ENCODE measurements around the gene AMTN.

AMTN gene

DNA sequence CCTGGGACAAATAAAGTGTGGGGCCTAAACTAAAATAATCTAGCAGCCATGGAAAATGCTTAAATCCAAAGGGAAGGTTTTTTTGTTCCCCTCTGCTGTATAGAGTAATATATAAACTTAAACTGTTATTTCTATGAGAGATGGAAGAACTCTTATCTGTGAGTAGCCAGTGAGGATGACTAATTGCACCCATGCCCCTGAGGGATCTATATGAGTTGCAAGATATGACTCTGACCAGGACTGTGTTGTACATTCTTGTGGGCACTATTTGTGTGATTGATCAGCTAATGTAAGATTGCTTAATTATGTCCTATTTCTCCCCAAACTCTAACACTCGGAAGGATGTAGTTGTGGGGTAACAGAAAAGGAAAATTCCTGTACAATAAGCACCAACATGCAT, 38.5 kb downstream of the AMTN start:
- no peak overlapping the region for H3K4me3 ChIP-seq (ENCODE audit: control insufficient read depth, low read depth, low read length)
- TF ChIP-seq, protein P1, sequence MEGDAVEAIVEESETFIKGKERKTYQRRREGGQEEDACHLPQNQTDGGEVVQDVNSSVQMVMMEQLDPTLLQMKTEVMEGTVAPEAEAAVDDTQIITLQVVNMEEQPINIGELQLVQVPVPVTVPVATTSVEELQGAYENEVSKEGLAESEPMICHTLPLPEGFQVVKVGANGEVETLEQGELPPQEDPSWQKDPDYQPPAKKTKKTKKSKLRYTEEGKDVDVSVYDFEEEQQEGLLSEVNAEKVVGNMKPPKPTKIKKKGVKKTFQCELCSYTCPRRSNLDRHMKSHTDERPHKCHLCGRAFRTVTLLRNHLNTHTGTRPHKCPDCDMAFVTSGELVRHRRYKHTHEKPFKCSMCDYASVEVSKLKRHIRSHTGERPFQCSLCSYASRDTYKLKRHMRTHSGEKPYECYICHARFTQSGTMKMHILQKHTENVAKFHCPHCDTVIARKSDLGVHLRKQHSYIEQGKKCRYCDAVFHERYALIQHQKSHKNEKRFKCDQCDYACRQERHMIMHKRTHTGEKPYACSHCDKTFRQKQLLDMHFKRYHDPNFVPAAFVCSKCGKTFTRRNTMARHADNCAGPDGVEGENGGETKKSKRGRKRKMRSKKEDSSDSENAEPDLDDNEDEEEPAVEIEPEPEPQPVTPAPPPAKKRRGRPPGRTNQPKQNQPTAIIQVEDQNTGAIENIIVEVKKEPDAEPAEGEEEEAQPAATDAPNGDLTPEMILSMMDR (conservative IDR thresholded peaks at IDR 0.05; ENCODE audit: control insufficient read depth, insufficient read depth, low read depth, low read length): no peak
- peak; percentile 5 for DNase-seq (ENCODE audit: low read depth)

DNA sequence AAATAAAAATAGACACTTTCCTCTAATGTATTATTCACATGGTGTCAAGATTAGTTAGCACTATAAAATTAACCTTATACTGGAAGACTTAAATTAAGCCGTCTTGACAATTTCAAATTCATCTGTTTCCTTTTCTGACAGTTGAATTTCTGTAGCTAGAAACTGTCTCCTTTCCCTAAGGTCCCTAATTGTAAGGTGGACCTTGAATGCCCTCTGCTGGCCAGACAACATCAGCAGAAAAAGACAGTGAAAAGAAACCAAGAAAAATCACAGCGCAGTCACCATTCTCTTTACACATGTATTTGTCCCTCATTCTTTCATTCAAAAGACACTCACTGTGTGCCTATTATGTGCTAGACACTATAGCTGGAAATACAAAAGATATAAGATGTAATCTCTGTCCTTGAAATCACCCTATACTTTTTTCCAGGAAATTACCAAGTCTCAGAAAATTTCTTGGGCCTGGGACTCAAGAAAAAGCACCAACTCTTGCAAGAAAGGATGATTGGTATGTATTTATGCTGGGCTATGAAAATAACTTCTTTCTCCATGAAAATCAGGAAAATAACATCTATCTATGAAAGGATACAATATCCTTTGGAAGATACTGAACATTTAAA, 41.0 kb downstream of the AMTN start:
- DNase-seq (ENCODE audit: low read depth): peak; percentile 38
- H3K4me3 ChIP-seq (ENCODE audit: control insufficient read depth, low read depth, low read length): no peak overlapping the region
- TF ChIP-seq, protein P1 (conservative IDR thresholded peaks at IDR 0.05; ENCODE audit: control insufficient read depth, insufficient read depth, low read depth, low read length): peak; percentile 85

DNA sequence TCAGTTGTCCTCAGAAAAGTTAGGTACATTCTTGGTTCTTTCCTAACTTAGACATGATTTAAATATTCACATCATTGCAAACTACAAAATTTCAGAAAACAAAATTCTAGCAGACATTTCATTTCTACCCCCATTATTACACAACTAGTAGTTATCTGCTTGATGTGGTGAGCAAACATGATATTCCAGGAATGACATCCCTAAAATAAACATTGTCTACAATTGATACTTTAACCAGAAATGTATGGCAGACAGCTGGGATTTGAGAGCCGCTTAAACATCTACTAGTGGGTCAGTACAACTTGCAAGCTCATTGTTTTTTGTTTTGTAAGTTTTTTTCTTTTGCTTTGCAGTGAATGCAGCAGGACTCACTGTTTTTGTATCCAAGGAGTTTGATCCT, 41.6 kb downstream of the AMTN start:
- no peak overlapping the region for H3K4me3 ChIP-seq (ENCODE audit: control insufficient read depth, low read depth, low read length)
- DNase-seq (ENCODE audit: low read depth): no peak
- TF ChIP-seq, protein P1 (conservative IDR thresholded peaks at IDR 0.05; ENCODE audit: control insufficient read depth, insufficient read depth, low read depth, low read length): no peak

DNA sequence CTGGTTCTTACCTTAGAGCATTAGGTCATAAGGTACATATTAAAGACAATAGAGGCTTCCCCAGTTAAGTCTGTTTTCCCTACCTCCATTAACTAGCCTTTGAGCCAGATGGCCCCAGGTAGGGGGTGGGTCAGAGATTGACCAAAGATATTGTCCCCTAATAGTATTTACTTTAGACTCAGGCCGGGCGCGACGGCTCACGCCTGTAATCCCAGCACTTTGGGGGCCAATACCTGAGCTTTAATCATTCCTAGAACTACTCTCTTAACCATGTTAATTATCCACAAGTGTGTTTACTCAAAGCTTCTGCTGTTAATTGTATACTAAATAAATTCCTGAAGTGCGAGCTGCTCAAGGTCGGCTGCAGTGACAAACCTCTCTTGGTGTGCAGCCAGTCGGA, 45.7 kb downstream of the AMTN start:
- H3K4me3 ChIP-seq (ENCODE audit: control insufficient read depth, low read depth, low read length): no peak overlapping the region
- TF ChIP-seq, protein P1 (conservative IDR thresholded peaks at IDR 0.05; ENCODE audit: control insufficient read depth, insufficient read depth, low read depth, low read length): no peak
- DNase-seq (ENCODE audit: low read depth): no peak

DNA sequence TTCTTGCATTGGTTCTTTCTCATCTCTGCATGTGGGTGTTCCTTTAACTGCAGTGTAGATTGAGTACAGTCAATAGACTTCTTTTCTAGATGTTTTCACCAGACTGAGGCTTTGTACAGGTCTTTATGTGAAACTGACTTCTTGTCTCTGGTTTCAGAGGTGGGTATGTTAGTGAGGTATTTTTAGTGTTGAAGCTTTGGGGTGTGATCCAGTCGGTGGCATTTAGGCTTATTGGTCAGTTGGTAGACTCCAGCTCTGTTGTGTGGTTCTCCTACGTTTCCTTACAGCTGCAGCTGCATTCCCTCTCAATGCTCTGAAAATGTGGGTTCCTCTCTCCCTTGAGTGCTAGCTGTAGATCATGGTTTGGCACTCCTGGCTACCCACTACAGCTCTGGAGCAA, 52.4 kb downstream of the AMTN start:
- DNase-seq (ENCODE audit: low read depth): no peak
- H3K4me3 ChIP-seq (ENCODE audit: control insufficient read depth, low read depth, low read length): no peak overlapping the region
- TF ChIP-seq, protein P1 (conservative IDR thresholded peaks at IDR 0.05; ENCODE audit: control insufficient read depth, insufficient read depth, low read depth, low read length): no peak

DNA sequence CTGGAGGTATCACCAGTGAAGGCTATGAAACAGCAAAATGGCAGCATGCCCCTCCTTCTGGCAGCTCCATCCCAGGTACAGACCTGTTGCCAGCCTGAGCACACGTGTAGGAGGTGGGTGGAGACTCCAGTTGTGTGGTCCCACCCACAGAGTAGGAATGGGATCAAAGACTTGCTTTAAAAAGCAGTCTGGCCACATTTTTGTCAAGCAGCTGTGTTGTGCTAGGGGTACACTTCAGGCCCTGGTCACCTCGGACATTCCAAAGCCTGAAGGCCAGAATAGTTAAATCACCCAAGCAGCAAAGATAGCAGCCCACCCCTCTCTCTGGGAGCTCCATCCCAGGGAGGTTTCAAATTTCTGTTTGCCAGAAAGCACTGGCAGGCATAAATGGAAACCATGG, 53.4 kb downstream of the AMTN start:
- DNase-seq (ENCODE audit: low read depth): no peak
- TF ChIP-seq, protein P1 (conservative IDR thresholded peaks at IDR 0.05; ENCODE audit: control insufficient read depth, insufficient read depth, low read depth, low read length): no peak

DNA sequence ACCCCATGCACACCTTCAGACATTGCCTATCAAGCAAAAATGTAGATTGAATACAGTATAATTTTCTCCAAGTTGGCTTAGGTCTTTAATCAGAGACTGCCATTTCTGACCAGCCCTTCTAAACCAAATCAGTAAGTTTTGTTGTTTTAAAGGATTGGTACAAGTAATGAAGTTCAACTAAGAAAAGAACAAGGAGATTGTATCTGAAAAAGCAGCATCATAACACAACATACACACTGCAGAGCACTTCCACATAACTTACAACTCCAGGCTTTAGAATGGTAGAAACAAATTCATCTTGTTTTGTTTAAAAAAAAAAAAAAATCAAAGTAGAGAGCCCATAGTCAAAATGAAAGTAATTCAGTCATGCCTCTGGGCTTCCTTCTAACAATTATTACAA, 57.6 kb downstream of the AMTN start:
- H3K4me3 ChIP-seq (ENCODE audit: control insufficient read depth, low read depth, low read length): no peak overlapping the region
- no peak for DNase-seq (ENCODE audit: low read depth)
- TF ChIP-seq, protein P1 (conservative IDR thresholded peaks at IDR 0.05; ENCODE audit: control insufficient read depth, insufficient read depth, low read depth, low read length): no peak

More for the DNA sequence above, 53.4 kb downstream of the AMTN start:
- H3K4me3 ChIP-seq (ENCODE audit: control insufficient read depth, low read depth, low read length): no peak overlapping the region

All from fibroblast of mammary gland (primary cell).